ENCODE measurements around the gene PCDHGA11.
"Not testable (repeated sequence)": the region's sequence is repeated elsewhere in the genome, so short reads cannot be mapped to it uniquely, and the experiment has no call there.

PCDHGA11 gene

GRCh38 chr5:141431286-141431685, 10.4 kb downstream of the PCDHGA11 start:
- DNase-seq (ENCODE audit: low read depth) = no peak

- not testable (repeated sequence) for DNase-seq (ENCODE audit: low read depth)
Measured at GRCh38 chr5:141432308-141432707, 11.5 kb downstream of the PCDHGA11 start.

- not testable (repeated sequence) for DNase-seq (ENCODE audit: low read depth)
Measured at GRCh38 chr5:141432726-141433125, 11.9 kb downstream of the PCDHGA11 start.

GRCh38 chr5:141434006-141434405, 13.2 kb downstream of the PCDHGA11 start:
- no peak for DNase-seq (ENCODE audit: low read depth)

- DNase-seq (ENCODE audit: low read depth) = no peak
Measured at GRCh38 chr5:141437221-141437620, 16.4 kb downstream of the PCDHGA11 start.

GRCh38 chr5:141439411-141440141, 18.7 kb downstream of the PCDHGA11 start:
- DNase-seq (ENCODE audit: low read depth) = no peak

- DNase-seq (ENCODE audit: low read depth) = no peak
Measured at GRCh38 chr5:141440341-141440740, 19.5 kb downstream of the PCDHGA11 start.

- no peak for DNase-seq (ENCODE audit: low read depth)
Measured at GRCh38 chr5:141441571-141442170, 20.8 kb downstream of the PCDHGA11 start.

GRCh38 chr5:141465351-141465750, 44.5 kb downstream of the PCDHGA11 start:
- no peak for DNase-seq (ENCODE audit: low read depth)
